HG02763 (cell line): ENCODE results near the gene PGBD5.

Experiments
- ATAC-seq: cut with Tn5 transposase; IDR thresholded peaks from one replicate; pipeline ENCODE4 v1.9.1; 2021; ENCODE audit warnings: mild to moderate bottlenecking, moderate library complexity; ENCODE audit not compliant: unreplicated experiment

PGBD5 gene

GRCh38 chr1:230268371-230269170 is 157.6 kb downstream of the PGBD5 start:
- no peak for ATAC-seq

- ATAC-seq, result no peak
Observed at GRCh38 chr1:230267338-230268065, 158.6 kb downstream of the PGBD5 start.

GRCh38 chr1:230266456-230266855 is 159.7 kb downstream of the PGBD5 start:
- no peak for ATAC-seq

- no peak for ATAC-seq
Observed at GRCh38 chr1:230265200-230266115, 160.7 kb downstream of the PGBD5 start.
